OCI-LY1 (cell line): ENCODE results near the gene SEMA6C.

Experiments used
- H2AFZ ChIP-seq: fragments of 200-600 bp; sonication (generic), shearing (Covaris generic); 2 replicates; pipeline ENCODE4 v1.6.0; 2014; ENCODE audit warnings: antibody characterized with exemption, mild to moderate bottlenecking, low read length
- H3F3A ChIP-seq: fragments of 200-600 bp; sonication (generic), shearing (Covaris generic); 2 replicates; pipeline ENCODE4 v1.6.0; 2014; ENCODE audit warnings: mild to moderate bottlenecking, antibody characterized with exemption, low read length, moderate library complexity; ENCODE audit not compliant: insufficient read depth
- H3K27ac ChIP-seq: fragments of 200-600 bp; sonication (generic); 2 replicates; pipeline ENCODE4 v1.5.1; 2014; ENCODE audit warnings: low read length, mixed run types, mild to moderate bottlenecking, low read depth; ENCODE audit not compliant: poor library complexity, severe bottlenecking
- H3K27me3 ChIP-seq: fragments of 200-600 bp; sonication (generic); 2 replicates; pipeline ENCODE4 v1.6.0; 2014; ENCODE audit warnings: antibody characterized with exemption, mild to moderate bottlenecking, low read length, moderate library complexity; ENCODE audit not compliant: insufficient read depth
- H3K36me3 ChIP-seq: fragments of 200-600 bp; sonication (generic); 2 replicates; pipeline ENCODE4 v1.6.1; 2014; ENCODE audit warnings: mild to moderate bottlenecking, antibody characterized with exemption, low read length, moderate library complexity, mixed read lengths; ENCODE audit not compliant: insufficient read depth
- H3K4me1 ChIP-seq: fragments of 200-600 bp; sonication (generic); 2 replicates; pipeline ENCODE4 v1.5.1; 2014; ENCODE audit warnings: mild to moderate bottlenecking, low read length, moderate library complexity; ENCODE audit not compliant: insufficient read depth, severe bottlenecking
- H3K4me2 ChIP-seq: fragments of 200-600 bp; sonication (generic), shearing (Covaris generic); 2 replicates; pipeline ENCODE4 v1.6.1; 2014; ENCODE audit warnings: low read length
- H3K4me3 ChIP-seq: fragments of 200-600 bp; sonication (generic); 2 replicates; pipeline ENCODE4 v1.5.1; 2014; ENCODE audit warnings: low read length, low read depth, mild to moderate bottlenecking, mixed read lengths; ENCODE audit not compliant: poor library complexity, severe bottlenecking
- H3K79me2 ChIP-seq: fragments of 200-600 bp; shearing (Covaris generic); 2 replicates; pipeline ENCODE4 v1.6.1; 2016; ENCODE audit warnings: mixed run types, low read length, mixed read lengths; ENCODE audit not compliant: insufficient read depth
- H3K9ac ChIP-seq: fragments of 200-600 bp; sonication (generic), shearing (Covaris generic); 2 replicates; pipeline ENCODE4 v1.6.1; 2014; ENCODE audit warnings: mild to moderate bottlenecking, low read length, mixed read lengths
- H3K9me2 ChIP-seq: fragments of 200-600 bp; sonication (generic), shearing (Covaris generic); 2 replicates; pipeline ENCODE4 v1.6.1; 2014; ENCODE audit warnings: low read depth, mild to moderate bottlenecking, low read length, mixed read lengths
- H3K9me3 ChIP-seq: fragments of 200-600 bp; shearing (Covaris generic); 2 replicates; pipeline ENCODE4 v1.6.1; 2014; ENCODE audit warnings: low read length, mixed read lengths
- H4K20me1 ChIP-seq: fragments of 200-600 bp; sonication (generic), shearing (Covaris generic); 2 replicates; pipeline ENCODE4 v1.6.0; 2016; ENCODE audit warnings: mild to moderate bottlenecking, low read length; ENCODE audit not compliant: insufficient read depth
- CTCF ChIP-seq: fragments of 200-600 bp; sonication (generic), shearing (Covaris generic); IDR thresholded peaks from 2 replicates; pipeline ENCODE4 v1.5.1; 2017; ENCODE audit warnings: mild to moderate bottlenecking, antibody characterized with exemption, low read length, moderate library complexity, mixed read lengths
- EZH2 ChIP-seq: fragments of 200-600 bp; sonication (generic), shearing (Covaris generic); IDR thresholded peaks from 2 replicates; pipeline ENCODE4 v1.8.0; 2017; ENCODE audit warnings: borderline replicate concordance, mixed run types, mild to moderate bottlenecking, antibody characterized with exemption, low read length, moderate library complexity, mixed read lengths

The SEMA6C gene

GRCh38 chr1:151131701-151132334, 14.6 kb downstream of the SEMA6C start:
- TF ChIP-seq CTCF (no peak), EZH2 (no peak)
- H3K27ac ChIP-seq = no peak overlapping the region
- no peaks in the 10 kb centered on the region for H3K79me2 ChIP-seq
- no peaks in the 10 kb centered on the region for H3K9me3 ChIP-seq
- no peaks in the 10 kb centered on the region for H3K36me3 ChIP-seq
- H4K20me1 ChIP-seq = no peaks in the 10 kb centered on the region
- H3K27me3 ChIP-seq = no peaks in the 10 kb centered on the region; the same call in 1 of the 2 replicates
- H3K9me2 ChIP-seq = no peaks in the 10 kb centered on the region
- peak overlapping the region; percentile 28; the same call in 1 of the 2 replicates for H3K9ac ChIP-seq
- H3K4me1 ChIP-seq = peaks cover 15% of the 10 kb centered on the region
- H3K4me2 ChIP-seq = peak overlapping the region; percentile 42
- H2AFZ ChIP-seq = no peak overlapping the region
- peak overlapping the region; percentile 41 for H3K4me3 ChIP-seq
- no peaks in the 10 kb centered on the region for H3F3A ChIP-seq

DNA sequence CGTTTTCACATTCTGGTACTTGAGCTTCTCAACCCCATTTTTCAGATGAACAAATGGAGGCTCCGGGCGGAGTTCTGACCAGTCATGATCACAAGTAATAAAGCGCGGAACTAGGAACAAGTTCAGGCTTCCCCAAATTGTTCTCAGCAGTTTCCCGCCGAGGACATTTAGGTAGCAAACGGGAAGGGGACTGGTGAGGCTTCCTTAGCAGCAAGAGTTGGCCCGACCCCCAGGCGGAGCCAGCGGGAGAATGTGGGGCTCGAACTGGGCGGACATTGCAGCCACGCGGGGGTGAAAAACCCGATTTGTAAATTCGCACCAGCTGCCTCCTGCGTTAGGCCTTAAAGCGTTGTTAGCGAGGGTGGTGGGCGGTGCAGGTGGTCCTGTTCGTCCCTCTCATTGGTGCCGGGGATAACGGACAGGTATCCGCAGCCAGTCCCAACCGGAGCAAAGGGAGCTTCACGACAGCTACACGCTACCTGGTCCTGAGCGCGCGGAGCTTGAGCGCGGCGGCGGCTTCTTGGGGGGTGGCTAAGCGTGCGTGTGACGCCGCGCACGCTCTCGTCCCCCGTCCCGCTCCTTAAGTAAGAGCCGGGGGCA, 15.3 kb downstream of the SEMA6C start:
- no peak overlapping the region for H3K27ac ChIP-seq
- H3K27me3 ChIP-seq = no peaks in the 10 kb centered on the region; the same call in 1 of the 2 replicates
- H3K9ac ChIP-seq = peak overlapping the region; percentile 33; the same call in 1 of the 2 replicates
- no peak overlapping the region for H2AFZ ChIP-seq
- no peaks in the 10 kb centered on the region for H3F3A ChIP-seq
- H3K4me1 ChIP-seq = peaks cover 15% of the 10 kb centered on the region
- H3K79me2 ChIP-seq = no peaks in the 10 kb centered on the region
- no peaks in the 10 kb centered on the region for H3K9me2 ChIP-seq
- peak overlapping the region; percentile 41 for H3K4me3 ChIP-seq
- H3K9me3 ChIP-seq = no peaks in the 10 kb centered on the region
- TF ChIP-seq EZH2 (no peak), CTCF (no peak)
- H3K4me2 ChIP-seq = peak overlapping the region; percentile 42
- no peaks in the 10 kb centered on the region for H3K36me3 ChIP-seq
- no peaks in the 10 kb centered on the region for H4K20me1 ChIP-seq

GRCh38 chr1:151128800-151129199, 17.6 kb downstream of the SEMA6C start:
- TF ChIP-seq EZH2 (no peak), CTCF (no peak)
- H3K4me3 ChIP-seq = no peak overlapping the region
- no peaks in the 10 kb centered on the region; the same call in 1 of the 2 replicates for H3K27me3 ChIP-seq
- H2AFZ ChIP-seq = no peak overlapping the region
- no peaks in the 10 kb centered on the region for H3K9me2 ChIP-seq
- H3K27ac ChIP-seq = no peak overlapping the region
- no peaks in the 10 kb centered on the region for H3K79me2 ChIP-seq
- no peaks in the 10 kb centered on the region for H3K36me3 ChIP-seq
- no peaks in the 10 kb centered on the region for H4K20me1 ChIP-seq
- peaks cover 15% of the 10 kb centered on the region for H3K4me1 ChIP-seq
- H3F3A ChIP-seq = no peaks in the 10 kb centered on the region
- no peaks in the 10 kb centered on the region for H3K9me3 ChIP-seq
- no peak overlapping the region for H3K9ac ChIP-seq
- H3K4me2 ChIP-seq = no peak overlapping the region
